WTC11 (cell line): ENCODE measurements around the gene NEB. TPM values are rescaled to one million over a fixed set of nuclear protein-coding genes. Genes with fewer than 3 reads are reported as not detected.

Experiments
- ATAC-seq: fragments of 200-7000 bp; cut with Tn5 transposase; 2 replicates; pipeline ENCODE4 v1.10.0; 2021; ENCODE audit warnings: mild to moderate bottlenecking, moderate library complexity
- CTCF ChIA-PET: fragments of 300-600 bp; sonication (Branson Sonifier 250); formaldehyde crosslinking; loops from one replicate; lab custom pipeline; 2021; ENCODE audit warnings: antibody characterized with exemption; lab: Charles Lee
- POLR2A ChIA-PET: fragments of 350-600 bp; sonication (Branson Sonifier 250); formaldehyde crosslinking; loops from one replicate; lab custom pipeline; 2021; ENCODE audit warnings: antibody characterized with exemption; lab: Charles Lee
- DNase-seq: peaks from one replicate; pipeline ENCODE4 v3.0.0; 2021; ENCODE audit warnings: low spot score
- H3K27ac Mint-ChIP-seq: 2 replicates; pipeline ENCODE4 v1.8.0; 2021; ENCODE audit warnings: mixed read lengths
- H3K27me3 Mint-ChIP-seq: 2 replicates; pipeline ENCODE4 v1.8.0; 2021; ENCODE audit warnings: low read depth, mild to moderate bottlenecking, moderate library complexity, mixed read lengths
- H3K36me3 Mint-ChIP-seq: 2 replicates; pipeline ENCODE4 v1.8.0; 2021; ENCODE audit warnings: mixed read lengths
- H3K4me1 Mint-ChIP-seq: 2 replicates; pipeline ENCODE4 v1.8.0; 2022; ENCODE audit warnings: mixed read lengths
- H3K4me3 Mint-ChIP-seq: 2 replicates; pipeline ENCODE4 v1.8.0; 2021; ENCODE audit warnings: mild to moderate bottlenecking, moderate library complexity, mixed read lengths
- H3K9me3 Mint-ChIP-seq: 2 replicates; pipeline ENCODE4 v1.8.0; 2021; ENCODE audit warnings: mixed read lengths
- ERG ChIP-seq: fragments of 250-450 bp; sonication (Bioruptor Pico); IDR thresholded peaks from 2 replicates; pipeline ENCODE4 v1.8.0; 2021; ENCODE audit warnings: mild to moderate bottlenecking
- ETV6 ChIP-seq: sonication (generic); formaldehyde crosslinking; IDR thresholded peaks from 2 replicates; pipeline ENCODE4 v1.8.1; 2022; ENCODE audit warnings: mild to moderate bottlenecking, missing genetic modification reagents
- FOXJ3 ChIP-seq: sonication (generic); formaldehyde crosslinking; IDR thresholded peaks from 2 replicates; pipeline ENCODE4 v1.9.0; 2021; ENCODE audit warnings: missing genetic modification reagents, mild to moderate bottlenecking, borderline replicate concordance
- PREB ChIP-seq: sonication (generic); formaldehyde crosslinking; IDR thresholded peaks from 2 replicates; pipeline ENCODE4 v1.8.1; 2022; ENCODE audit warnings: mild to moderate bottlenecking, missing genetic modification reagents, moderate library complexity, borderline replicate concordance
- RELA ChIP-seq: sonication (generic); formaldehyde crosslinking; IDR thresholded peaks from 2 replicates; pipeline ENCODE4 v1.8.1; 2022; ENCODE audit warnings: missing genetic modification reagents, mild to moderate bottlenecking, borderline replicate concordance
- SOX15 ChIP-seq: fragments of 250-450 bp; sonication (Bioruptor Pico); IDR thresholded peaks from 2 replicates; pipeline ENCODE4 v1.9.0; 2021; ENCODE audit warnings: mild to moderate bottlenecking
- TEAD4 ChIP-seq: sonication (generic); formaldehyde crosslinking; IDR thresholded peaks from 2 replicates; pipeline ENCODE4 v1.8.0; 2022; ENCODE audit warnings: mild to moderate bottlenecking, missing genetic modification reagents
- ZBTB21 ChIP-seq: sonication (generic); formaldehyde crosslinking; IDR thresholded peaks from 2 replicates; pipeline ENCODE4 v1.8.1; 2023; ENCODE audit warnings: mild to moderate bottlenecking, missing genetic modification reagents, borderline replicate concordance
- ZNF396 ChIP-seq: fragments of 250-450 bp; sonication (Bioruptor Pico); IDR thresholded peaks from 2 replicates; pipeline ENCODE4 v1.8.0; 2021; ENCODE audit warnings: mild to moderate bottlenecking, moderate library complexity, borderline replicate concordance
- ZNF423 ChIP-seq: fragments of 250-450 bp; sonication (Bioruptor Pico); IDR thresholded peaks from 2 replicates; pipeline ENCODE4 v2.1.2; 2022; ENCODE audit warnings: mild to moderate bottlenecking, moderate library complexity
- ZNF512 ChIP-seq: sonication (generic); formaldehyde crosslinking; IDR thresholded peaks from 2 replicates; pipeline ENCODE4 v1.8.1; 2022; ENCODE audit warnings: missing genetic modification reagents, borderline replicate concordance
- total RNA-seq: library from RNA; stranded (reverse); gene quantifications from 3 replicates; pipeline ENCODE4 v1.2.3, GENCODE V29; 2021
- TF ChIP-seq, protein P1 (sequence below): sonication (generic); formaldehyde crosslinking; IDR thresholded peaks from 2 replicates; pipeline ENCODE4 v1.8.0; 2022; ENCODE audit warnings: mild to moderate bottlenecking, missing genetic modification reagents
- TF ChIP-seq, protein P2 (sequence below): sonication (generic); formaldehyde crosslinking; IDR thresholded peaks from 2 replicates; pipeline ENCODE4 v1.8.1; 2023; ENCODE audit warnings: mild to moderate bottlenecking, moderate library complexity, missing genetic modification reagents
- TF ChIP-seq, protein P3 (sequence below): sonication (generic); formaldehyde crosslinking; IDR thresholded peaks from 2 replicates; pipeline ENCODE4 v1.8.1; 2022; ENCODE audit warnings: low read depth, mild to moderate bottlenecking, moderate library complexity, missing genetic modification reagents, borderline replicate concordance
- TF ChIP-seq, protein P4 (sequence below): sonication (generic); formaldehyde crosslinking; IDR thresholded peaks from 2 replicates; pipeline ENCODE4 v1.8.0; 2022; ENCODE audit warnings: mild to moderate bottlenecking, missing genetic modification reagents

The NEB gene
- total RNA-seq, 1 experiment from 2014 or later = 1.9 TPM

DNA sequence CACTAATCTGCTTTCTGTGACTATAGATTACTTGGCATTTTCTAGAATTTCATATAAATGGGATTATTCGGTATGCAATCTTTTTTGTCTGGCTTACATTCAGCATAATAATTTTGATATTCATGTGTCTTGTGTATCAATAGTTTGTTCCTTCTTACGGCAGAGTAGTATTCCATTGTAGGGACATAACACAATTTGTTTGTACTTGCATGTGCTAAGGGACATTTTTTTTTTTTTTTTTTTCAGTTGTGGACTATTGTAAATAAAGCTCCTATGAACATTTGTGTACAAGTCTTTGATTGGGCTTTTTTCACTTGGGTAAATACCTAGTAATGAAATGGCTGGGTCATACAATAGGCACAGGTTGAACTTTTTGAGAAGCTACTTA lies 48.9 kb upstream of the NEB start (continued):
- TF ChIP-seq ERG (CRISPR knock-in tag) = no peak
- no peak for TF ChIP-seq FOXJ3 (CRISPR knock-in tag)
- no peak for TF ChIP-seq ZBTB21 (CRISPR knock-in tag)
- TF ChIP-seq RELA = no peak
- TF ChIP-seq, protein P1, sequence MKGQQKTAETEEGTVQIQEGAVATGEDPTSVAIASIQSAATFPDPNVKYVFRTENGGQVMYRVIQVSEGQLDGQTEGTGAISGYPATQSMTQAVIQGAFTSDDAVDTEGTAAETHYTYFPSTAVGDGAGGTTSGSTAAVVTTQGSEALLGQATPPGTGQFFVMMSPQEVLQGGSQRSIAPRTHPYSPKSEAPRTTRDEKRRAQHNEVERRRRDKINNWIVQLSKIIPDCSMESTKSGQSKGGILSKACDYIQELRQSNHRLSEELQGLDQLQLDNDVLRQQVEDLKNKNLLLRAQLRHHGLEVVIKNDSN (CRISPR knock-in tag) = no peak
- no peak for TF ChIP-seq TEAD4 (CRISPR knock-in tag)

GRCh38 chr2:151782378-151783132 lies 48.3 kb upstream of the NEB start:
- H3K4me1 Mint-ChIP-seq = peaks cover 7% of the 10 kb centered on the region
- ChIA-PET CTCF (no interaction called here), POLR2A (no interaction called here)
- ATAC-seq (no peak), DNase-seq (no peak)
- peaks cover 28% of the 10 kb centered on the region for H3K36me3 Mint-ChIP-seq
- TF ChIP-seq ZNF512 (no peak), PREB (CRISPR knock-in tag) (no peak), SOX15 (CRISPR knock-in tag) (no peak), ZNF396 (CRISPR knock-in tag) (no peak), ZNF423 (no peak), ETV6 (CRISPR knock-in tag) (no peak)
- TF ChIP-seq, protein P2, sequence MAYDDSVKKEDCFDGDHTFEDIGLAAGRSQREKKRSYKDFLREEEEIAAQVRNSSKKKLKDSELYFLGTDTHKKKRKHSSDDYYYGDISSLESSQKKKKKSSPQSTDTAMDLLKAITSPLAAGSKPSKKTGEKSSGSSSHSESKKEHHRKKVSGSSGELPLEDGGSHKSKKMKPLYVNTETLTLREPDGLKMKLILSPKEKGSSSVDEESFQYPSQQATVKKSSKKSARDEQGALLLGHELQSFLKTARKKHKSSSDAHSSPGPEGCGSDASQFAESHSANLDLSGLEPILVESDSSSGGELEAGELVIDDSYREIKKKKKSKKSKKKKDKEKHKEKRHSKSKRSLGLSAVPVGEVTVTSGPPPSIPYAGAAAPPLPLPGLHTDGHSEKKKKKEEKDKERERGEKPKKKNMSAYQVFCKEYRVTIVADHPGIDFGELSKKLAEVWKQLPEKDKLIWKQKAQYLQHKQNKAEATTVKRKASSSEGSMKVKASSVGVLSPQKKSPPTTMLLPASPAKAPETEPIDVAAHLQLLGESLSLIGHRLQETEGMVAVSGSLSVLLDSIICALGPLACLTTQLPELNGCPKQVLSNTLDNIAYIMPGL (CRISPR knock-in tag) = no peak
- TF ChIP-seq, protein P3, sequence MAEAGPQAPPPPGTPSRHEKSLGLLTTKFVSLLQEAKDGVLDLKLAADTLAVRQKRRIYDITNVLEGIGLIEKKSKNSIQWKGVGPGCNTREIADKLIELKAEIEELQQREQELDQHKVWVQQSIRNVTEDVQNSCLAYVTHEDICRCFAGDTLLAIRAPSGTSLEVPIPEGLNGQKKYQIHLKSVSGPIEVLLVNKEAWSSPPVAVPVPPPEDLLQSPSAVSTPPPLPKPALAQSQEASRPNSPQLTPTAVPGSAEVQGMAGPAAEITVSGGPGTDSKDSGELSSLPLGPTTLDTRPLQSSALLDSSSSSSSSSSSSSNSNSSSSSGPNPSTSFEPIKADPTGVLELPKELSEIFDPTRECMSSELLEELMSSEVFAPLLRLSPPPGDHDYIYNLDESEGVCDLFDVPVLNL (CRISPR knock-in tag) = no peak
- TF ChIP-seq, protein P4, sequence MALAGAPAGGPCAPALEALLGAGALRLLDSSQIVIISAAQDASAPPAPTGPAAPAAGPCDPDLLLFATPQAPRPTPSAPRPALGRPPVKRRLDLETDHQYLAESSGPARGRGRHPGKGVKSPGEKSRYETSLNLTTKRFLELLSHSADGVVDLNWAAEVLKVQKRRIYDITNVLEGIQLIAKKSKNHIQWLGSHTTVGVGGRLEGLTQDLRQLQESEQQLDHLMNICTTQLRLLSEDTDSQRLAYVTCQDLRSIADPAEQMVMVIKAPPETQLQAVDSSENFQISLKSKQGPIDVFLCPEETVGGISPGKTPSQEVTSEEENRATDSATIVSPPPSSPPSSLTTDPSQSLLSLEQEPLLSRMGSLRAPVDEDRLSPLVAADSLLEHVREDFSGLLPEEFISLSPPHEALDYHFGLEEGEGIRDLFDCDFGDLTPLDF (CRISPR knock-in tag) = no peak
- H3K4me3 Mint-ChIP-seq = no peak overlapping the region
- no peaks in the 10 kb centered on the region for H3K27me3 Mint-ChIP-seq
- H3K27ac Mint-ChIP-seq = no peak overlapping the region
- H3K9me3 Mint-ChIP-seq = peaks cover 11% of the 10 kb centered on the region
